Stimulated activated CD8-positive, alpha-beta memory T cell treated with anti-CD3 and anti-CD28 coated beads, Interleukin-7, amount 100 ng/mL, for 4 hours (primary cell): ENCODE data around the gene LONP2.
"Not testable (repeated sequence)": the region's sequence is repeated elsewhere in the genome, so short reads cannot be mapped to it uniquely, and the experiment has no call there.

Experiments used
- DNase-seq, 2 donors: peaks; one replicate each; pipeline ENCODE4 v3.0.0-alpha.2; 2020; ENCODE audit warnings: low read depth in 2 of 2

LONP2 gene

GRCh38 chr16:48366165-48367093 lies 122.3 kb downstream of the LONP2 start:
- peak; percentile 24 to 39 for DNase-seq

GRCh38 chr16:48367441-48368049 lies 123.4 kb downstream of the LONP2 start:
- no peak for DNase-seq

GRCh38 chr16:48369765-48370164 lies 125.7 kb downstream of the LONP2 start:
- no peak for DNase-seq

- DNase-seq: no peak
Observed at GRCh38 chr16:48370229-48370628, 126.1 kb downstream of the LONP2 start.

DNA sequence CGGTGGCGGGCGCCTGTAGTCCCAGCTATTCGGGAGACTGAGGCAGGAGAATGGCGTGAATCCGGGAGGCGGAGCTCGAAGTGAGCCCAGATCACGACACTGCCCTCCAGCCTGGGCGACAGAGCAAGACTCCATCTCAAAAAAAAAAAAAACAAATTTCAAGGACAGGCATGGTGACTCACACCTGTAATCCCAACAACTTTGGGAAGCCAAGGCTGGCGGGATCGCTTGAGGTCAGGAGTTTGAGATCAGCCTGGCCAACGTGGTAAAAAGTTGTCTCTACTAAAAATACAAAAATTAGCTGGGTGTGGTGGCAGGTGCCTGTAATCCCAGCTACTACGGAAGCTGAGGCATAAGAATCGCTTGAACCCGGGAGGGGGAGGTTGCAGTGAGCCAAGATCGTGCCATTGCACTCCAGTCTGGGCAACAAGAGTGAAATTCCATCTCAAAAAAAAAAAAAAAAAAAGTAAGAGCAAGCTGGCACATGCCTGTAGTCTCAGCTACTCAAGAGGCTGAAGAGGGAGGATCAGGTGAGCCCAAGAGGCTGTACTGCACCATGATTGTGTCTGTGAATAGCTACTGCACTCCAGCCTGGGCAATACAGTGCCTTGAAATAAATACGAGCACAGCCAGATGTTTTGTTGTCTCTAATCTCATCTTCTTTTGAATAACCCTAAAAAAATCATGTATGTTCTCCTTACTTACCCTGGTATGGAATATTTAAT lies 126.7 kb downstream of the LONP2 start:
- not testable (repeated sequence) for DNase-seq

DNA sequence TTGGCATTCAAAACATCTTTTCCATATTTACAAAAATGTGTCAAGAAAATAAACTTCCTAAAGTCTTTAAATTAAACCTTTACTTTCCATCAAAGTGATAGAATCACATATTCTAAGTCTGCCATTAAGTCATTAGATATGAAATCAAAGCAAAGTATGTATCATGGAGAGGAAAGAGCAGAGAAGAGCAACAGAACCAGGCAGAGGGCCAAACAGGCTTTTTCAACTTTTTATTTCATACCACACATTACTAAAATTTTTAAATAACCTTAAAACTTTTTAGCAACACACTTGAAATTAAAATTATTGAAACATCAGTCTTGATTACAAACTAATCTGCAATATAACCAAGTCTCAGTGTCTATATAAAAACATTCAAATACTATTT lies 127.3 kb downstream of the LONP2 start:
- DNase-seq: no peak

- no peak for DNase-seq
Observed at GRCh38 chr16:48372744-48373143, 128.6 kb downstream of the LONP2 start.

DNA sequence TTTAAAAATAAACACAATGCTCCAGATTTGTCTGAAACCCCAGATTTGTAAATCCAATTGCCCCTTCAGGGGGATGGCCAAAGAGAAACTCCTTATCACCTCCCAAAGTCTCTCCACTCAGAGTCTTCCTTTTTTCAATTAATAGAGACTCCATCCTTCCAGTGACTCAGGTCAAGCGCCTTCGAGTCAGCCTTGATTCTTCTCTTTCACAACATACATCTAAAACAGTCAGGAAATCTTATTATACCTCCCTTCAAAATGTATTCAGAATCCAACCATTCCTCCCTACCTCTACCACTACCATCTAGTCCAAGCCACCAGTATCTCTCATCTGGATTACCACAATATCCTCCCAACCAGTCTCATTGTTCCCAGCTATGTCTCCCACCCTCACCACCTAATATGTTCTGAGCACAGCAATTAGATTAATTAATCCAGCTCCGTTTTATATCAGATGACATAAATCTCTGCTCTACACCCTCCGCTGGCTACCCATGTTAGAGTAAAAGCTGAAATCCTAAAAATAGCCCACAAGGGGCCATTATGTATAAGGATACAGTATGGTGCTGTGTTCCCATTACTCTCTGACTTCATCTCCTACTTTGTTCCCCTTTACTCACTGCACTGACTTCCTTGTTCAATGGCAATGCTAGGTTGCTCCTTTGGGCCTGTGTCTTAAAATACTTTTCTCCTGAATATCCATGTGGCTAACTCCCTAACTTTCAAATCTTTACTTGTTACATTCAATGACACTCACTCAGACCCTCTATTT lies 129.3 kb downstream of the LONP2 start:
- no peak for DNase-seq

- DNase-seq: no peak
Observed at GRCh38 chr16:48374255-48374654, 130.2 kb downstream of the LONP2 start.

DNA sequence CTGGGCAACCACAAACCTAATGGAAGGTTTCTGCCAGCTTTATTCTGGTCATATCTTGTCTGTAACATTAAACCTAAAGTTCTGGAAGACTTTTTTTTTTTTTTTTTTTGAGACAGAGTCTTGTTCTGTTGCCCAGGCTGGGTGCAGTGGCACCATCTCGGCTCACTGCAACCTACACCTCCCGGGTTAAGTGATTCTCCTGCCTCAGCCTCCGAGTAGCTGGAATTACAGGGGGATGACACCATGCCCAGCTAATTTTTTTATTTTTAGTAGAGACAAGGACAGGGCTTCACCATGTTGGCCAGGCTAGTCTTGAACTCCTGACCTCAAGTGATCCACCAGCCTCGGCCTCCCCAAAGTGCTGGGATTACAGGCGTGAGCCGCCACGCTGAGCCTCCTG lies 133.2 kb downstream of the LONP2 start:
- not testable (repeated sequence) for DNase-seq

DNA sequence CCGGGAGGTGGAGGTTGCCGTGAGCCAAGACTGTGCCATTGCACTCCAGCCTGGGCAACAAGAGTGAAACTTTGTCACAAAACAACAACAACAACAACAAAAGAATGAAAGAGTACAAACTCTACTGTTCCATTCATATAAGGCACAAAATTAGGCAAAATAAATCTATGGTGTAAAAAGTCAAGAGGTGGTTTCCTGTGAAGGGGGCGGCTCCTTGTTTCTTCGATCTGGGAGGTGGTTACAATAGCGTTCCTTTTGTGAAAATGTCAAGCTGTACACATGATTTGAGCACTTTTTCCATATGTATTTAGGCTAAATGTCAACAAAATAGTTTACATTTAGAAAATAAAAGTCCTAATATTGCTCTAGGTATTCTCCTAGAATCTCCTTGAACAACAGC lies 134.2 kb downstream of the LONP2 start:
- DNase-seq: no peak

GRCh38 chr16:48378836-48379235 lies 134.7 kb downstream of the LONP2 start:
- DNase-seq: no peak

DNA sequence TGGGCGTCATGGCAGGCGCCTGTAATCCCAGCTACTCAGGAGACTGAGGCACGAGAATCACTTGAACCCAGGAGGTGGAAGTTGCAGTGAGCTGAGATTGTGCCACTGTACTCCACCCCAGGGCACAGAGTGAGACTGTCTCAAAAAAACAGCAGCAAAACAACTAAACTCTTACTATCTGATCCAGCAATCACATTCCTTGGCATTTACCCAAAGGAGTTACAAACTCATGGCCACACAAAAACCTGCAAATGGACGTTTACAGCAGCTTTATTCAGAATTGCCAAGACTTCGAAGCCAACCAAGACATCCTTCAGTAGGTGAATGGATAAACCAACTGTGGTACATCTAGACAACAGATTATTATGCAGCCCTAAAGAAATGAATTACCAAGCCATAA lies 137.1 kb downstream of the LONP2 start:
- no peak for DNase-seq

DNA sequence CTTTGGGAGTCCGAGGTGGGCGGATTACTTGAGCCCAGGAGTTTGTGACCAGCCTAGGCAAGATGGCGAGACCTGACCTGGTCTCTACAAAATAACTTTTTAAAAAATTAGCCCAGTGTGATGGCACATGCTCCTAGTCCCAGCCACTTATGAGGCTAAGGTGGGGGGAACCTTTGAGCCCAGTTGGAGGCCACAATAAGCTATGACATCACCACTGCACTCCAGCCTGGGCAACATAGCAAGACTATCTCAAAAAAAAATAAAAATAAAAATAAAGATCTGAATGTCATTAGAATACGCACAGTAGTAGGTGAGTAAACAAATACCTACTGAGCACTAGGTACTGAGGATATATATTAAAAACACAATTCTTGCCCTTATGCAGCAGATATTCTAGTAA lies 138.0 kb downstream of the LONP2 start:
- no peak for DNase-seq

GRCh38 chr16:48383009-48383876 lies 139.1 kb downstream of the LONP2 start:
- DNase-seq: no peak

- DNase-seq: no peak
Observed at GRCh38 chr16:48383877-48384519, 139.9 kb downstream of the LONP2 start.

DNA sequence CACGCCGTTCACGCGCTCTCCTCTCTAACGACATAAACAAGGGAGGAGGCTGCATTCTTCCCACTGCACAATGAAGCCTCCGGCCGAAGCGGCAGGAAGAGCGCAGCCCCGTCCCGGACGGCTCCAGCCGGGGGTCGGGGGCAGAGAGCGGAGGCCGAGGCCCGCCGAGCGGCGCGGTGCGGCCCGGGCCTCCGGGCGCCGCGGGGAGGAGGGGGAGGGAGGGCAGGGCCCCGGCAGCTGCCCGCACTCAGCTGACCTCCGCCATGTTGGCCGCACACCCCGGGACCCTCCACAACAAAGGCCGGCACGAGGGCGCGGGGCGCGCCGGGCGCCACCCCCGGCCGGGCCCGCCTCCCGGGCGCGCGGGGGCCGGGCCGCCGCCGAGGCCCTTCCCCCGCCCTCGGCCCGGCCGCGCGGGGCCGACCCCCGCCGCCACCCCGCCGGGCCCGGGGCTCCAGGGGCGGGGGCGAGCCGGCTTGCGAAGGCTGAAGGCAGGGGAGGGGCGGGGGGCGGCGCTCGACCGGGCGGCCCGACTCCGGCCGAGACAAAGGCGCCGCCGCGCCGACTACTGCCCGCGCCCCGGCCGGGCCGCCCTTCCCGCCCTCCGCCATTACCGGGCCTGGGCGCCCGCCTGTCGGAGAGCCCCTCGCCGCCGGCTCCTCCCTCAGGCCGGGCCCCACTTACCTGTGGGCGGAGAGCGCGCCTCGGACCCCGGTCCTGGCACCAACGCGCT lies 140.6 kb downstream of the LONP2 start:
- DNase-seq: peak in 1 of 2 donors; percentile 33

- peak; percentile 59 to 83 for DNase-seq
Observed at GRCh38 chr16:48385253-48386150, 141.4 kb downstream of the LONP2 start, which contains the start of gene SIAH1. SIAH1 (minus strand) TSS chr16:48385413; CDS start chr16:48362428, 22,985 bp downstream.
